ENCODE results near the gene TBX1. TPM values are rescaled to one million over a fixed set of nuclear protein-coding genes. Genes with fewer than 3 reads are reported as not detected.

The TBX1 gene
- total RNA-seq, 1 donor from 2014 or later: not detected

- Mint-ChIP-seq H3K9me3 (no peaks in the 10 kb centered on the region), H3K36me3 (no peaks in the 10 kb centered on the region), H3K4me3 (no peak overlapping the region), H3K27me3 (ENCODE audit: insufficient read depth, low read depth) (peaks cover 35% of the 10 kb centered on the region), H3K4me1 (peaks cover 4% of the 10 kb centered on the region), H3K27ac (no peak overlapping the region)
- peaks cover 46% of the 10 kb centered on the region for H3K27me3 ChIP-seq
- DNase-seq (ENCODE audit: low spot score): no peak
- TF ChIP-seq EZH2 (IDR thresholded peaks at IDR 0.05) (no peak), CTCF (IDR thresholded peaks at IDR 0.05) (no peak), EZH2phosphoT487 (IDR thresholded peaks at IDR 0.05) (no peak)
- peaks cover 4% of the 10 kb centered on the region for H3F3A ChIP-seq (ENCODE audit: low read depth)
- no peaks in the 10 kb centered on the region for H3K79me2 ChIP-seq (ENCODE audit: low read depth)
- no peak overlapping the region for H3K9ac ChIP-seq
- no peak overlapping the region for H3K4me2 ChIP-seq
- H3K36me3 ChIP-seq: no peaks in the 10 kb centered on the region
- no peaks in the 10 kb centered on the region for H3K9me3 ChIP-seq (ENCODE audit: low read depth)
- H2AFZ ChIP-seq (replicated peaks): no peak overlapping the region
- peaks cover 8% of the 10 kb centered on the region for H4K20me1 ChIP-seq (ENCODE audit: low read depth)
- peaks cover 13% of the 10 kb centered on the region for H3K4me1 ChIP-seq
- no peak overlapping the region for H3K4me3 ChIP-seq
- H3K27ac ChIP-seq: no peak overlapping the region
Observed at GRCh38 chr22:19749876-19750275, 10.7 kb upstream of the TBX1 start.

GRCh38 chr22:19750507-19751490, 9.8 kb upstream of the TBX1 start:
- Mint-ChIP-seq H3K9me3 (no peaks in the 10 kb centered on the region), H3K27me3 (ENCODE audit: insufficient read depth, low read depth) (peaks cover 40% of the 10 kb centered on the region), H3K4me1 (peaks cover 6% of the 10 kb centered on the region), H3K4me3 (no peak overlapping the region), H3K36me3 (no peaks in the 10 kb centered on the region), H3K27ac (no peak overlapping the region)
- Histone ChIP-seq H3K9ac (no peak overlapping the region), H3K27me3 (peaks cover 55% of the 10 kb centered on the region), H3K4me1 (peaks cover 22% of the 10 kb centered on the region), H3F3A (ENCODE audit: low read depth) (peaks cover 4% of the 10 kb centered on the region), H3K4me2 (peak overlapping the region; percentile 25), H3K4me3 (no peak overlapping the region), H3K79me2 (ENCODE audit: low read depth) (no peaks in the 10 kb centered on the region), H3K9me3 (ENCODE audit: low read depth) (no peaks in the 10 kb centered on the region), H3K27ac (no peak overlapping the region), H4K20me1 (ENCODE audit: low read depth) (peaks cover 17% of the 10 kb centered on the region), H3K36me3 (no peaks in the 10 kb centered on the region), H2AFZ (replicated peaks) (no peak overlapping the region)
- no peak for DNase-seq (ENCODE audit: low spot score)
- TF ChIP-seq EZH2 (IDR thresholded peaks at IDR 0.05) (no peak), CTCF (IDR thresholded peaks at IDR 0.05) (no peak), EZH2phosphoT487 (IDR thresholded peaks at IDR 0.05) (no peak)

- DNase-seq (ENCODE audit: low spot score): no peak
- no peak for TF ChIP-seq CTCF (IDR thresholded peaks at IDR 0.05)
- no peak for TF ChIP-seq EZH2 (IDR thresholded peaks at IDR 0.05)
- TF ChIP-seq EZH2phosphoT487 (IDR thresholded peaks at IDR 0.05): no peak
- peaks cover 25% of the 10 kb centered on the region for H3K4me1 ChIP-seq
- Mint-ChIP-seq H3K27ac (no peak overlapping the region), H3K27me3 (ENCODE audit: insufficient read depth, low read depth) (peaks cover 47% of the 10 kb centered on the region), H3K4me3 (no peak overlapping the region), H3K9me3 (no peaks in the 10 kb centered on the region), H3K36me3 (no peaks in the 10 kb centered on the region), H3K4me1 (peaks cover 10% of the 10 kb centered on the region)
- peaks cover 4% of the 10 kb centered on the region for H3F3A ChIP-seq (ENCODE audit: low read depth)
- H3K27me3 ChIP-seq: peaks cover 64% of the 10 kb centered on the region
- no peak overlapping the region for H3K4me2 ChIP-seq
- H3K36me3 ChIP-seq: no peaks in the 10 kb centered on the region
- no peaks in the 10 kb centered on the region for H3K9me3 ChIP-seq (ENCODE audit: low read depth)
- H3K4me3 ChIP-seq: no peak overlapping the region
- no peaks in the 10 kb centered on the region for H3K79me2 ChIP-seq (ENCODE audit: low read depth)
- H3K27ac ChIP-seq: no peak overlapping the region
- H4K20me1 ChIP-seq (ENCODE audit: low read depth): peaks cover 26% of the 10 kb centered on the region
- no peak overlapping the region for H3K9ac ChIP-seq
- H2AFZ ChIP-seq (replicated peaks): no peak overlapping the region
Observed at GRCh38 chr22:19751497-19752245, 8.9 kb upstream of the TBX1 start.

All from neural progenitor cell (in vitro differentiated cells).